Lower leg skin (tissue), 3 donors: ENCODE results near the gene DMPK.

ENCODE experiments used
- CTCF ChIP-seq, 3 donors: fragments of 450-650 bp; IDR thresholded peaks; one replicate each; pipeline ENCODE4 v1.5.1; 2016; ENCODE audit warnings: antibody characterized with exemption in 3 of 3, mild to moderate bottlenecking in 3 of 3, moderate library complexity in 2 of 3
- POLR2A ChIP-seq, 2 donors: fragments of 450-650 bp; IDR thresholded peaks; one replicate each; pipeline ENCODE4 v1.6.1; 2016 to 2017; ENCODE audit warnings: antibody characterized with exemption in 2 of 2, mild to moderate bottlenecking in 1 of 2, moderate library complexity in 1 of 2

GRCh38 chr19:45774765-45775164 lies 7.5 kb downstream of the DMPK start:
- TF ChIP-seq CTCF (IDR thresholded peaks at IDR 0.05) = no peak
- no peak for TF ChIP-seq POLR2A (IDR thresholded peaks at IDR 0.05)
